ENCODE results near the gene DYNC2LI1.

Gene DYNC2LI1

DNA sequence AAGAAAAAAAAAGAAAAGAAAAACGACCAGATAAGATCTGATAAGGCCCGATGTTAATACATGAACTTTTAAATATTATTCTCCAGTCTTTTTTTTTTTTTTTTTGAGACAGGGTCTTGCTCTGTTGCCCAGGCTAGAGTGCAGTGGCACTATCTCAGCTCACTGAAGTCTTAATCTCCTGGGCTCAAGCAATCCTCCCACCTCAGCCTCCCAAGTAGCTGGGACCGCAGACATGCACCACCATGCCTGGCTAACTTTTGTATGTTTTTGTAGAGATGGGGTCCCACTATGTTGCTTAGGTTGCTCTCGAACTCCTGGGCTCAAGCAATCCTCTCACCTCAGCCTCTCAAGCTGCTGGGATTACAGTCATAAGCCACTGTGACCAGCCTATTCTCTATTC, 63.2 kb downstream of the DYNC2LI1 start:
- no peak for TF ChIP-seq POLR2AphosphoS5 (IDR thresholded peaks at IDR 0.05; ENCODE audit: low read depth, low read length)
- TF ChIP-seq, protein P1, sequence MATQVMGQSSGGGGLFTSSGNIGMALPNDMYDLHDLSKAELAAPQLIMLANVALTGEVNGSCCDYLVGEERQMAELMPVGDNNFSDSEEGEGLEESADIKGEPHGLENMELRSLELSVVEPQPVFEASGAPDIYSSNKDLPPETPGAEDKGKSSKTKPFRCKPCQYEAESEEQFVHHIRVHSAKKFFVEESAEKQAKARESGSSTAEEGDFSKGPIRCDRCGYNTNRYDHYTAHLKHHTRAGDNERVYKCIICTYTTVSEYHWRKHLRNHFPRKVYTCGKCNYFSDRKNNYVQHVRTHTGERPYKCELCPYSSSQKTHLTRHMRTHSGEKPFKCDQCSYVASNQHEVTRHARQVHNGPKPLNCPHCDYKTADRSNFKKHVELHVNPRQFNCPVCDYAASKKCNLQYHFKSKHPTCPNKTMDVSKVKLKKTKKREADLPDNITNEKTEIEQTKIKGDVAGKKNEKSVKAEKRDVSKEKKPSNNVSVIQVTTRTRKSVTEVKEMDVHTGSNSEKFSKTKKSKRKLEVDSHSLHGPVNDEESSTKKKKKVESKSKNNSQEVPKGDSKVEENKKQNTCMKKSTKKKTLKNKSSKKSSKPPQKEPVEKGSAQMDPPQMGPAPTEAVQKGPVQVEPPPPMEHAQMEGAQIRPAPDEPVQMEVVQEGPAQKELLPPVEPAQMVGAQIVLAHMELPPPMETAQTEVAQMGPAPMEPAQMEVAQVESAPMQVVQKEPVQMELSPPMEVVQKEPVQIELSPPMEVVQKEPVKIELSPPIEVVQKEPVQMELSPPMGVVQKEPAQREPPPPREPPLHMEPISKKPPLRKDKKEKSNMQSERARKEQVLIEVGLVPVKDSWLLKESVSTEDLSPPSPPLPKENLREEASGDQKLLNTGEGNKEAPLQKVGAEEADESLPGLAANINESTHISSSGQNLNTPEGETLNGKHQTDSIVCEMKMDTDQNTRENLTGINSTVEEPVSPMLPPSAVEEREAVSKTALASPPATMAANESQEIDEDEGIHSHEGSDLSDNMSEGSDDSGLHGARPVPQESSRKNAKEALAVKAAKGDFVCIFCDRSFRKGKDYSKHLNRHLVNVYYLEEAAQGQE (IDR thresholded peaks at IDR 0.05; ENCODE audit: insufficient read depth in 1 of 2, low read depth in 2 of 2, low read length in 2 of 2): no peak
- TF ChIP-seq TAF1 (IDR thresholded peaks at IDR 0.05; ENCODE audit: borderline replicate concordance, insufficient read depth, low read length): no peak
- no peak for TF ChIP-seq SIN3A (IDR thresholded peaks at IDR 0.05; ENCODE audit: borderline replicate concordance, insufficient read depth, low read length)
- TF ChIP-seq FOXP2 (optimal IDR thresholded peaks at IDR 0.05; ENCODE audit: borderline replicate concordance, extremely low read depth, extremely low read length, insufficient read depth): no peak

DNA sequence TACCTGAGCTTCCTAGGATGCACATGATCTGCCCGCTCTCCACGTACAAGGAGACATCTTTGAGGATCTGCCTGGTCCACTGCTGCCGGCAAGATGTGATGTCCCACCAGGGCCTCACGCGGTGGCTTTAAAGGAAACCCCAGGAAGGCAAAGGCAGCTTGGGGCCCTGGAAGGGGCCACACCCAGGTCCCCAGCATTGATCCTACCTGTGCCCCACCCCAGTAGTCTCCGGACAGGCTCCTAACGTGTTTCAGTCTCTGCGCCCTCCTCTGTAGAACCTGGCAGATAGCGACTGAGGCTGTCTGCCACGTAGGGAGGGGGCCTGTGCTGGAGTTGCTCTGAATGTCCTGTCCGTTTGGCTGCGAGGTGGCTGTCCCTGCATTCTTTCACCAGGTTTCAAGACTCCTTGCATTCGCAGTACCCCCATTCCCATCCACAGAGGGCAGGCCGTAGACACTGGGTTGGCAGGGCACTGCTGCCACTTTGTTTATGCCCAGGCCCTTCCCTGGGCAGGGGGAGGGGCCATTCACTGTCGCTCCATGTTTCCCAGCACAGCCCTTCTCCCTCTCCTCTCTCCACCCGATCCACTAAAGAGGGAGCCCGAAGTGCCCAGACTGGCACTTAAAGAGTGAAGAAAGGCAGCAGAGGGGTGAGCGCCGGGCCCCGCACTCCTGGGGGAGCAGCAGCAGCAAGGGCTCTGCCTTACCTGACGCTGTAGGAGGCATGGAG, 64.2 kb downstream of the DYNC2LI1 start:
- TF ChIP-seq, protein P1 (IDR thresholded peaks at IDR 0.05; ENCODE audit: insufficient read depth in 1 of 2, low read depth in 2 of 2, low read length in 2 of 2): no peak
- TF ChIP-seq SIN3A (IDR thresholded peaks at IDR 0.05; ENCODE audit: borderline replicate concordance, insufficient read depth, low read length) (no peak), TAF1 (IDR thresholded peaks at IDR 0.05; ENCODE audit: borderline replicate concordance, insufficient read depth, low read length) (no peak), POLR2AphosphoS5 (IDR thresholded peaks at IDR 0.05; ENCODE audit: low read depth, low read length) (no peak), FOXP2 (optimal IDR thresholded peaks at IDR 0.05; ENCODE audit: borderline replicate concordance, extremely low read depth, extremely low read length, insufficient read depth) (no peak)

DNA sequence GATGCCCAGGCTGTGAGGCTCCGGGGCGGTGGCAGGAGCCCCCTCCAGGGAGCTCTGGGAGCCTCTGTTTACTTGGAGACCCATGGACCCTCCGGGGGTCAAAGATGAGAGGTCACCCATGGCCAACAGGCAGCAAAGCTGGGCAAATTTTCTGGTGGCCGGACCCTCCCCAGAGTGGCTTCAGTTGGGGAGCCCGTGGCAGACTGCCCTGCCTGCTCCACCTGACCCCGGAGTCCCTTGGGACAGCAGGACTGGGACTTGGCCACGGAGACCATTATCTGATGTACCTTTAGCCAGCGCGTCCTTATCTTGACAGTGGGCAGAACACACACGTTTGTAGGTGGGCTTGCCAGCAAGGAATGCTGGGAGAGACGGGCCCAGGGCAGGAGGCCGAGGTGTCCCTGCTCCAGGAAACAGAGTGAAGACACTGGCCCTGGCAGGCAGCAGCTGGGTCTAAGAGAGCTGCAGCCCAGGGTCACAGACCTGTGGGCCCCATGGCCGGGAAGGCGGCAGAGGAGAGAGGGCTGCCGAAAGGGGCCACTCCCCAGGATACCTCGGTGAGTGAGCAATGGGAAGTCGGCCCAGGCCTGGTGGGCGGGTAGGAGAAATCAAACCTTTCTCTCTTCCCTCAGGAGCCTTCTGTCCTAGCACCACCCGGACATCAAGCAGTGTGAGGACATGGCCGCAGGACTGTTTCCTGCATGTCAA, 64.9 kb downstream of the DYNC2LI1 start, which contains the start of the genes ABCG5 and ABCG8:
Gene ABCG5, minus strand, starts transcription at position 280 of the 708 bp plus-strand sequence. Its CDS starts 160 bp downstream, at position 120.
Gene ABCG8, plus strand, starts transcription at position 412 of the 708 bp plus-strand sequence. Its CDS starts 83 bp downstream, at position 495.
- no peak for TF ChIP-seq SIN3A (IDR thresholded peaks at IDR 0.05; ENCODE audit: borderline replicate concordance, insufficient read depth, low read length)

DNA sequence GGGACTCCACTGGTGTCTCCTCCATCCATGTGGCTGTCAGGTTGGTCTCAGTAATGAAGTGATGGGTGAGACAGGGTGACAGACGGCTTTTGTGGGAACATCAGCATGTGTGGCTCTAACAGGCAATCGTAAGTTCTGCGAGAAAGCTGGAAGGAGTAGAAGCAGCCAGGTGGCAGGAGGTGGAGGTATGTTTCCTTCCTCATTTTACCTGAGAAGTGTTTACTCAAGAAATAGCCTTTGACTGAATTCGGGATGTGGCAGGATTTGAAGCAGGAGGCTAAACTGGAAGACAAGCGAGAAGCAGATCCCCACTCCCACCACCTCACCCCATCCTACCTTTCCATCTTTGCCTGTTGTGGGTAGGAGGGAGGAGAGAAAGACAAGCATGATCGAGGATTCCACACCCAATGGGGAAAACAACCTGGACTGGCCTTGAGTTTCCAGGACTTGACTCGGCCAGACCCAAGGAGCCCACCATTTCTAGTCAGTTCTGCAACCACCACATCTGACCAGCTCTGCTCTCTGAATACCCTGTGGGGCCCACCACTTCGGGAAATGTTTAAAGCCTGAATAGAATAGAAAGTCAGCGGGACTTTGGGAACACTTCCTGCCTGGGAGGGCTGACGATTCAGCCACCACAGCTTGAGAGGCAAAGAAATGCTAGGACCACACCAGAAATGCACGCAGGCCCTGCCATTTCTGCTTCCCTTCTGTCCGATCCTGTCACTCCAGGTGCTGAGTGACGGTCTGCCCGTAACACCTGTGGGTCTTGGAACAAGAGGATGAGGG, 66.1 kb downstream of the DYNC2LI1 start:
- TF ChIP-seq SIN3A (IDR thresholded peaks at IDR 0.05; ENCODE audit: borderline replicate concordance, insufficient read depth, low read length) (no peak), FOXP2 (optimal IDR thresholded peaks at IDR 0.05; ENCODE audit: borderline replicate concordance, extremely low read depth, extremely low read length, insufficient read depth) (no peak), TAF1 (IDR thresholded peaks at IDR 0.05; ENCODE audit: borderline replicate concordance, insufficient read depth, low read length) (no peak), POLR2AphosphoS5 (IDR thresholded peaks at IDR 0.05; ENCODE audit: low read depth, low read length) (no peak)
- TF ChIP-seq, protein P1 (IDR thresholded peaks at IDR 0.05; ENCODE audit: insufficient read depth in 1 of 2, low read depth in 2 of 2, low read length in 2 of 2): no peak

DNA sequence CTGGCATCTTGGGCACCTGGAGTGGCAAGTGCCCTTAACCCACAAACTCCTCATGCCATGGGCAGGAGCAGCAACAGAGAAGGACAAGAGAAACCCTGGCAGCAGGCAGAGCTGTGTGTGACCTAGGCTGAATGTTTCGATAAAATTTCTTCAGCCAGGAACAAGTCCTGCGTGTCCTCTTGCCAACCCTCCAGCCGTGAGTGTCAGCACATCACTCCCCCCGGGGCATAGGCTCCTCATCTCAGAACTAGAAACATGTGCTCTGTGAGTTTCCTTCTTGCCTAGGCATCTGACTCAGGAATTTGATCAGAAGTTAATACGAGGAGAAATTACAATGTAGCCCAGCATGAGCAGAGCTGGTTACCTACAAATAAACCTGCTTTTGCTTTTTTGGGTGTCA, 67.1 kb downstream of the DYNC2LI1 start:
- no peak for TF ChIP-seq FOXP2 (optimal IDR thresholded peaks at IDR 0.05; ENCODE audit: borderline replicate concordance, extremely low read depth, extremely low read length, insufficient read depth)
- TF ChIP-seq POLR2AphosphoS5 (IDR thresholded peaks at IDR 0.05; ENCODE audit: low read depth, low read length): no peak
- TF ChIP-seq, protein P1 (IDR thresholded peaks at IDR 0.05; ENCODE audit: insufficient read depth in 1 of 2, low read depth in 2 of 2, low read length in 2 of 2): no peak
- TF ChIP-seq SIN3A (IDR thresholded peaks at IDR 0.05; ENCODE audit: borderline replicate concordance, insufficient read depth, low read length): no peak
- no peak for TF ChIP-seq TAF1 (IDR thresholded peaks at IDR 0.05; ENCODE audit: borderline replicate concordance, insufficient read depth, low read length)

All from PFSK-1 (cell line).